Stomach smooth muscle (tissue), 2 donors: ENCODE data around the gene TENM4.

Experiments used
- H3K27ac ChIP-seq: one replicate; pipeline ENCODE4 v1.7.0; 2013; ENCODE audit warnings: mild to moderate bottlenecking, low read length, inconsistent platforms
- H3K27me3 ChIP-seq, 2 donors: one replicate each; pipeline ENCODE4 v1.7.0; 2013; ENCODE audit warnings: low read length in 2 of 2; ENCODE audit not compliant: insufficient read depth in 2 of 2, control insufficient read depth in 1 of 2
- H3K36me3 ChIP-seq, 2 donors: one replicate each; pipeline ENCODE4 v1.7.0; 2013; ENCODE audit warnings: low read length in 2 of 2; ENCODE audit not compliant: control insufficient read depth in 2 of 2, insufficient read depth in 2 of 2
- H3K4me1 ChIP-seq: one replicate; pipeline ENCODE4 v1.7.0; 2013; ENCODE audit warnings: low read length; ENCODE audit not compliant: control insufficient read depth, insufficient read depth
- H3K4me3 ChIP-seq, 2 donors: one replicate each; pipeline ENCODE4 v1.7.0; 2013; ENCODE audit warnings: low read length in 2 of 2
- H3K9ac ChIP-seq, 2 donors: one replicate each; pipeline ENCODE4 v1.7.0; 2013; ENCODE audit warnings: low read length in 2 of 2, mild to moderate bottlenecking in 1 of 2
- H3K9me3 ChIP-seq, 2 donors: one replicate each; pipeline ENCODE4 v1.7.0; 2013; ENCODE audit warnings: low read length in 2 of 2; ENCODE audit not compliant: control insufficient read depth in 2 of 2
- donor health status: healthy.
- donor health status: Pancreatic carcinoma.

TENM4 gene

GRCh38 chr11:78672850-78673620, 767.8 kb downstream of the TENM4 start:
- Histone ChIP-seq H3K9ac (no peak overlapping the region), H3K4me1 (no peaks in the 10 kb centered on the region), H3K9me3 (peaks cover 0 to 3% of the 10 kb centered on the region in 2 donors), H3K27ac (no peak overlapping the region), H3K36me3 (peaks cover 0 to 2% of the 10 kb centered on the region in 2 donors), H3K27me3 (no peaks in the 10 kb centered on the region), H3K4me3 (no peak overlapping the region)

- no peak overlapping the region for H3K4me3 ChIP-seq
- H3K4me1 ChIP-seq = no peaks in the 10 kb centered on the region
Measured at GRCh38 chr11:78669249-78669648, 771.6 kb downstream of the TENM4 start.

GRCh38 chr11:78667461-78667860, 773.4 kb downstream of the TENM4 start:
- Histone ChIP-seq H3K4me3 (no peak overlapping the region), H3K27ac (no peak overlapping the region), H3K9ac (no peak overlapping the region), H3K27me3 (no peaks in the 10 kb centered on the region), H3K36me3 (peaks cover 0 to 2% of the 10 kb centered on the region in 2 donors), H3K9me3 (peaks cover 0 to 3% of the 10 kb centered on the region in 2 donors), H3K4me1 (no peaks in the 10 kb centered on the region)

More at GRCh38 chr11:78669249-78669648, 771.6 kb downstream of the TENM4 start:
- H3K9ac ChIP-seq = no peak overlapping the region
- H3K27ac ChIP-seq = no peak overlapping the region
- peaks cover 0 to 2% of the 10 kb centered on the region in 2 donors for H3K36me3 ChIP-seq
- no peaks in the 10 kb centered on the region for H3K27me3 ChIP-seq
- peaks cover 0 to 3% of the 10 kb centered on the region in 2 donors for H3K9me3 ChIP-seq

- Histone ChIP-seq H3K4me3 (no peak overlapping the region), H3K27ac (no peak overlapping the region), H3K27me3 (no peaks in the 10 kb centered on the region), H3K4me1 (no peaks in the 10 kb centered on the region), H3K9ac (no peak overlapping the region), H3K36me3 (peaks cover 0 to 2% of the 10 kb centered on the region in 2 donors), H3K9me3 (peaks cover 0 to 3% of the 10 kb centered on the region in 2 donors)
Measured at GRCh38 chr11:78666675-78667160, 774.1 kb downstream of the TENM4 start.

- no peaks in the 10 kb centered on the region for H3K36me3 ChIP-seq
- no peak overlapping the region for H3K9ac ChIP-seq
- no peak overlapping the region for H3K4me3 ChIP-seq
- no peak overlapping the region for H3K27ac ChIP-seq
- H3K4me1 ChIP-seq = no peaks in the 10 kb centered on the region
- H3K27me3 ChIP-seq = no peaks in the 10 kb centered on the region
- H3K9me3 ChIP-seq = peaks cover 0 to 3% of the 10 kb centered on the region in 2 donors
Measured at GRCh38 chr11:78664636-78665035, 776.2 kb downstream of the TENM4 start.

GRCh38 chr11:78662811-78663210, 778.0 kb downstream of the TENM4 start:
- no peaks in the 10 kb centered on the region for H3K4me1 ChIP-seq
- H3K9me3 ChIP-seq = no peaks in the 10 kb centered on the region
- H3K27ac ChIP-seq = no peak overlapping the region
- no peaks in the 10 kb centered on the region for H3K36me3 ChIP-seq
- H3K9ac ChIP-seq = no peak overlapping the region
- no peaks in the 10 kb centered on the region for H3K27me3 ChIP-seq
- H3K4me3 ChIP-seq = no peak overlapping the region

GRCh38 chr11:78660471-78660870, 780.4 kb downstream of the TENM4 start:
- Histone ChIP-seq H3K27me3 (no peaks in the 10 kb centered on the region), H3K4me3 (no peak overlapping the region), H3K9me3 (no peaks in the 10 kb centered on the region), H3K36me3 (no peaks in the 10 kb centered on the region), H3K4me1 (no peaks in the 10 kb centered on the region), H3K27ac (no peak overlapping the region), H3K9ac (no peak overlapping the region)

GRCh38 chr11:78659326-78660270, 781.2 kb downstream of the TENM4 start:
- no peak overlapping the region for H3K9ac ChIP-seq
- no peaks in the 10 kb centered on the region for H3K27me3 ChIP-seq
- H3K9me3 ChIP-seq = no peaks in the 10 kb centered on the region
- no peak overlapping the region for H3K4me3 ChIP-seq
- no peak overlapping the region for H3K27ac ChIP-seq
- no peaks in the 10 kb centered on the region for H3K36me3 ChIP-seq
- no peaks in the 10 kb centered on the region for H3K4me1 ChIP-seq

GRCh38 chr11:78657968-78658839, 782.6 kb downstream of the TENM4 start:
- H3K27ac ChIP-seq = no peak overlapping the region
- no peaks in the 10 kb centered on the region for H3K4me1 ChIP-seq
- H3K9ac ChIP-seq = no peak overlapping the region
- no peak overlapping the region for H3K4me3 ChIP-seq
- H3K27me3 ChIP-seq = no peaks in the 10 kb centered on the region
- no peaks in the 10 kb centered on the region for H3K9me3 ChIP-seq
- no peaks in the 10 kb centered on the region for H3K36me3 ChIP-seq

- H3K4me3 ChIP-seq = no peak overlapping the region
- H3K9ac ChIP-seq = no peak overlapping the region
- no peaks in the 10 kb centered on the region for H3K4me1 ChIP-seq
- H3K27me3 ChIP-seq = no peaks in the 10 kb centered on the region
- H3K36me3 ChIP-seq = no peaks in the 10 kb centered on the region
- H3K27ac ChIP-seq = no peak overlapping the region
- no peaks in the 10 kb centered on the region for H3K9me3 ChIP-seq
Measured at GRCh38 chr11:78657441-78657840, 783.4 kb downstream of the TENM4 start.
